HepG2 (cell line): Measurements from ENCODE around the gene SDR42E2. TPM values are rescaled to one million over a fixed set of nuclear protein-coding genes. Genes with fewer than 3 reads are reported as not detected.

Source experiments
- LBX2 ChIP-seq: sonication (generic); formaldehyde crosslinking; IDR thresholded peaks from 2 replicates; pipeline ENCODE4 v1.5.0; 2020; ENCODE audit warnings: missing genetic modification reagents, mild to moderate bottlenecking, borderline replicate concordance
- RAD51 ChIP-seq: fragments of 450-650 bp; IDR thresholded peaks from 2 replicates; pipeline ENCODE4 v1.6.1; 2016; ENCODE audit warnings: borderline replicate concordance
- RBM22 ChIP-seq: fragments of 200-400 bp; formaldehyde crosslinking; optimal IDR thresholded peaks from 2 replicates; pipeline ENCODE3; 2017; ENCODE audit warnings: mild to moderate bottlenecking, low read length, moderate library complexity
- STAG1 ChIP-seq: sonication (generic); formaldehyde crosslinking; IDR thresholded peaks from 2 replicates; pipeline ENCODE4 v1.4.0; 2020; ENCODE audit warnings: missing genetic modification reagents
- TBX2 ChIP-seq: sonication (generic); formaldehyde crosslinking; IDR thresholded peaks from 2 replicates; pipeline ENCODE4 v1.5.0; 2020; ENCODE audit warnings: missing genetic modification reagents, mild to moderate bottlenecking, borderline replicate concordance
- USF2 ChIP-seq, 2 experiments: sonication (generic) in 1 of 2; formaldehyde crosslinking in 1 of 2; IDR thresholded peaks; 2 replicates each; pipeline versions ENCODE4 v1.5.1 to v1.6.1; 2011 to 2020; ENCODE audit warnings: borderline replicate concordance in 1 of 2, low read depth in 1 of 2, low read length in 1 of 2, mild to moderate bottlenecking in 1 of 2, missing genetic modification reagents in 1 of 2, moderate library complexity in 1 of 2
- ZFAT ChIP-seq: sonication (generic); formaldehyde crosslinking; conservative IDR thresholded peaks from 2 replicates; pipeline ENCODE4 v1.8.1; 2023; ENCODE audit warnings: missing genetic modification reagents, inconsistent platforms
- ZNF558 ChIP-seq: sonication (generic); formaldehyde crosslinking; IDR thresholded peaks from 2 replicates; pipeline ENCODE4 v1.9.0; 2022; ENCODE audit warnings: mild to moderate bottlenecking, missing genetic modification reagents, borderline replicate concordance
- ZNF781 ChIP-seq: sonication (generic); formaldehyde crosslinking; IDR thresholded peaks from 2 replicates; pipeline ENCODE4 v1.5.1; 2020; ENCODE audit warnings: borderline replicate concordance, mild to moderate bottlenecking, missing genetic modification reagents; ENCODE audit errors: not compliant biosample characterization
- polyA plus RNA-seq, 8 experiments: library from polyadenylated mRNA; depleted of rRNA in 3 of 8; stranded (reverse) in 7 of 8; unstranded in 1 of 8; fragments of >200 nt; fragmentation: Illumina TruSeq in 4 of 8; extraction: Trizol in 4 of 8; gene quantifications; 2 replicates each; pipeline versions ENCODE4 v1.2.1 to v1.2.3, GENCODE V29; 2011 to 2016; ENCODE audit warnings: low read depth in 4 of 8, missing spikeins in 1 of 8, mixed read lengths in 1 of 8; ENCODE audit not compliant: insufficient read depth in 1 of 8
- total RNA-seq, 5 experiments: library from RNA; depleted of rRNA; stranded (reverse); fragments of >200 nt; fragmentation: Illumina TruSeq; extraction: Trizol; gene quantifications; 2 replicates each; pipeline ENCODE4 v1.2.3, GENCODE V29; 2016; ENCODE audit warnings: low read depth in 1 of 5
- TF ChIP-seq, protein P1 (sequence below): sonication (generic); formaldehyde crosslinking; IDR thresholded peaks from 2 replicates; pipeline ENCODE4 v1.8.0; 2022; ENCODE audit warnings: mild to moderate bottlenecking, missing genetic modification reagents

The SDR42E2 gene
- total and polyA plus RNA-seq, 2 of the 13 experiments (the other 11 are each of a cell fraction or from before 2014, with no cell fraction given): 0.05 to 0.11 TPM

GRCh38 chr16:22210854-22211253 lies 48.5 kb downstream of the SDR42E2 start (continued):
- TF ChIP-seq USF2 (IDR thresholded peaks at IDR 0.05; ENCODE audit: low read depth, low read length): no peak
- peak; percentile 68; the same call in 1 of the 2 replicates for TF ChIP-seq USF2 (CRISPR knock-in tag; IDR thresholded peaks at IDR 0.05; ENCODE audit: borderline replicate concordance)
- TF ChIP-seq ZFAT (CRISPR knock-in tag): no peak
- no peak for TF ChIP-seq STAG1 (CRISPR knock-in tag)
- no peak for TF ChIP-seq ZNF558 (CRISPR knock-in tag)
- no peak for TF ChIP-seq ZNF781
- peak; percentile 11 for TF ChIP-seq RBM22
- TF ChIP-seq, protein P1, sequence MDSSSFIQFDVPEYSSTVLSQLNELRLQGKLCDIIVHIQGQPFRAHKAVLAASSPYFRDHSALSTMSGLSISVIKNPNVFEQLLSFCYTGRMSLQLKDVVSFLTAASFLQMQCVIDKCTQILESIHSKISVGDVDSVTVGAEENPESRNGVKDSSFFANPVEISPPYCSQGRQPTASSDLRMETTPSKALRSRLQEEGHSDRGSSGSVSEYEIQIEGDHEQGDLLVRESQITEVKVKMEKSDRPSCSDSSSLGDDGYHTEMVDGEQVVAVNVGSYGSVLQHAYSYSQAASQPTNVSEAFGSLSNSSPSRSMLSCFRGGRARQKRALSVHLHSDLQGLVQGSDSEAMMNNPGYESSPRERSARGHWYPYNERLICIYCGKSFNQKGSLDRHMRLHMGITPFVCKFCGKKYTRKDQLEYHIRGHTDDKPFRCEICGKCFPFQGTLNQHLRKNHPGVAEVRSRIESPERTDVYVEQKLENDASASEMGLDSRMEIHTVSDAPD (CRISPR knock-in tag): 0 out of 2 replicates have a peak, but pooled peaks have one; percentile 43
- no peak for TF ChIP-seq LBX2 (CRISPR knock-in tag)
- no peak for TF ChIP-seq TBX2 (CRISPR knock-in tag)
- TF ChIP-seq RAD51: no peak
